Endothelial cell of umbilical vein (primary cell): ENCODE results near the gene PKN1. TPM values are rescaled to one million over a fixed set of nuclear protein-coding genes. Genes with fewer than 3 reads are reported as not detected.

Experiments
- BruUV-seq: library from RNA; stranded (reverse); fragments of 400-500 nt; replicated peaks from 2 replicates; lab custom pipeline; 2021; lab: Mats Ljungman, UMichigan
- CTCF ChIA-PET: fragments of 300-600, 350-600 bp; sonication (Branson Sonifier 250); formaldehyde crosslinking; loops from one replicate; lab custom pipeline; 2021; ENCODE audit warnings: antibody characterized with exemption, inconsistent platforms; lab: Charles Lee
- POLR2A ChIA-PET: fragments of 300-600, 350-600 bp; sonication (Branson Sonifier 250); formaldehyde crosslinking; loops from one replicate; lab custom pipeline; 2021; ENCODE audit warnings: antibody characterized with exemption, inconsistent platforms; lab: Charles Lee
- DNase-seq: peaks from one replicate; pipeline ENCODE4 v3.0.0-alpha.2; 2011; ENCODE audit warnings: low read depth, low spot score
- FAIRE-seq: peaks from 2 replicates; lab custom pipeline; 2011; peaks lifted over from hg19 to GRCh38; lab: Jason Lieb, UNC
- H2AFZ ChIP-seq: 2 replicates; pipeline ENCODE4 v1.6.0; 2012; ENCODE audit warnings: low read depth, low read length, control low read depth, inconsistent platforms
- H3K27ac ChIP-seq: 2 replicates; pipeline ENCODE4 v1.5.1; 2011; ENCODE audit warnings: low read depth, mild to moderate bottlenecking, control low read depth, low read length, moderate library complexity; ENCODE audit not compliant: insufficient read depth
- H3K27me3 ChIP-seq, 2 experiments: 2 replicates each; pipeline versions ENCODE4 v1.6.0 to v1.6.1; 2011; ENCODE audit warnings: low read length in 2 of 2, mixed read lengths in 1 of 2; ENCODE audit not compliant: control insufficient read depth in 2 of 2, insufficient read depth in 2 of 2
- H3K36me3 ChIP-seq, 2 experiments: 2 replicates in 1 of 2; 3 replicates in 1 of 2; pipeline ENCODE4 v1.5.1; 2011; ENCODE audit warnings: low read length in 2 of 2, mild to moderate bottlenecking in 1 of 2, moderate library complexity in 1 of 2; ENCODE audit not compliant: control insufficient read depth in 2 of 2, insufficient read depth in 2 of 2; ENCODE audit errors: extremely low read depth in 1 of 2
- H3K4me1 ChIP-seq: 3 replicates; pipeline ENCODE4 v1.5.1; 2011; ENCODE audit warnings: mild to moderate bottlenecking, low read length; ENCODE audit not compliant: control insufficient read depth, insufficient read depth; ENCODE audit errors: extremely low read depth
- H3K4me2 ChIP-seq: 2 replicates; pipeline ENCODE4 v1.6.1; 2011; ENCODE audit warnings: low read length, control low read depth, mixed read lengths; ENCODE audit not compliant: insufficient read depth
- H3K4me3 ChIP-seq, 3 experiments: fragments of 200-600 bp in 1 of 3; sonication (generic), shearing (Covaris generic) in 1 of 3; replicated peaks in 1 of 3; 2 replicates each; pipeline ENCODE4 v1.5.1; 2011 to 2016; ENCODE audit warnings: control low read depth in 3 of 3, low read length in 3 of 3, mild to moderate bottlenecking in 2 of 3, inconsistent platforms in 1 of 3, low read depth in 1 of 3, moderate library complexity in 1 of 3; ENCODE audit not compliant: insufficient read depth in 1 of 3
- H3K79me2 ChIP-seq: 2 replicates; pipeline ENCODE4 v1.6.0; 2012; ENCODE audit warnings: low read length, inconsistent platforms; ENCODE audit not compliant: control insufficient read depth, insufficient read depth
- H3K9ac ChIP-seq: replicated peaks from 2 replicates; pipeline ENCODE3; 2011; ENCODE audit warnings: low read length, control low read depth; ENCODE audit not compliant: insufficient read depth; ENCODE audit errors: extremely low read depth
- H3K9me1 ChIP-seq: replicated peaks from 3 replicates; pipeline ENCODE4 v1.6.0; 2011; ENCODE audit warnings: mild to moderate bottlenecking, low read length; ENCODE audit not compliant: control insufficient read depth, insufficient read depth; ENCODE audit errors: extremely low read depth
- H3K9me3 ChIP-seq: replicated peaks from 2 replicates; pipeline ENCODE4 v1.5.1; 2012; ENCODE audit warnings: low read length, inconsistent platforms; ENCODE audit not compliant: control insufficient read depth, insufficient read depth
- H4K20me1 ChIP-seq: replicated peaks from 2 replicates; pipeline ENCODE3; 2011; ENCODE audit warnings: mild to moderate bottlenecking, low read length; ENCODE audit not compliant: control insufficient read depth, insufficient read depth; ENCODE audit errors: extremely low read depth
- EZH2 ChIP-seq: IDR thresholded peaks from 2 replicates; pipeline ENCODE4 v1.6.1; 2012; ENCODE audit warnings: borderline replicate concordance, low read depth, mild to moderate bottlenecking, moderate library complexity, low read length, inconsistent platforms; ENCODE audit not compliant: severe bottlenecking
- FOS ChIP-seq: IDR thresholded peaks from 2 replicates; pipeline ENCODE4 v1.6.1; 2011; ENCODE audit warnings: mild to moderate bottlenecking, low read length, moderate library complexity, borderline replicate concordance; ENCODE audit not compliant: insufficient read depth
- GATA2 ChIP-seq: IDR thresholded peaks from 2 replicates; pipeline ENCODE4 v1.7.0; 2011; ENCODE audit warnings: low read depth, mild to moderate bottlenecking, moderate library complexity, mixed read lengths, low read length; ENCODE audit not compliant: insufficient read length, insufficient read depth
- JUN ChIP-seq: IDR thresholded peaks from 2 replicates; pipeline ENCODE4 v1.6.1; 2011; ENCODE audit warnings: borderline replicate concordance, low read depth; ENCODE audit not compliant: insufficient read length, insufficient read depth
- MAX ChIP-seq: IDR thresholded peaks from 2 replicates; pipeline ENCODE4 v1.6.1; 2011; ENCODE audit not compliant: insufficient read depth, insufficient read length
- POLR2A ChIP-seq: IDR thresholded peaks from 2 replicates; pipeline ENCODE4 v1.6.1; 2012; ENCODE audit warnings: low read depth, mild to moderate bottlenecking, control low read depth, low read length
- POLR2AphosphoS5 ChIP-seq: IDR thresholded peaks from 2 replicates; pipeline ENCODE4 v1.6.1; 2012; ENCODE audit warnings: low read depth, mild to moderate bottlenecking, control low read depth, low read length, moderate library complexity; ENCODE audit not compliant: insufficient read depth
- dilution Hi-C: fragments of 300-500 bp; cut with MboI; formaldehyde crosslinking; loops from one replicate; pipeline ENCODE4 v1.15.0; 2019; ENCODE audit warnings: low sequenced_read_pairs; ENCODE audit not compliant: extremely low pct_ligation_motif_present
- intact Hi-C: fragments of 100-400 bp; cut with micrococcal nuclease; formaldehyde crosslinking; loops from one replicate; pipeline ENCODE4 v1.10.0; 2022
- polyA plus RNA-seq, 4 experiments: library from polyadenylated mRNA; depleted of rRNA in 3 of 4; stranded (reverse) in 3 of 4; unstranded in 1 of 4; fragments of >200 nt; gene quantifications; 2 replicates each; pipeline versions ENCODE4 v1.2.1 to v1.2.3, GENCODE V29; 2011 to 2012; ENCODE audit warnings: missing spikeins in 1 of 4
- total RNA-seq: library from RNA; stranded (reverse); gene quantifications from 2 replicates; pipeline ENCODE4 v1.2.3, GENCODE V29; 2021

The PKN1 gene
- total and polyA plus RNA-seq, 2 donors (not counting 3 experiments of a cell fraction or from before 2014, with no cell fraction given) = 148 to 302 TPM

GRCh38 chr19:14478113-14478545 lies 45.0 kb downstream of the PKN1 start:
- no peak overlapping the region for H3K4me2 ChIP-seq
- peaks cover 3 to 17% of the 10 kb centered on the region in 2 experiments for H3K36me3 ChIP-seq
- dilution Hi-C loops = no loop called here
- no peaks in the 10 kb centered on the region for H3K9me3 ChIP-seq
- no peaks in the 10 kb centered on the region for H3K9me1 ChIP-seq
- H3K4me3 ChIP-seq = no peak overlapping the region
- FAIRE-seq (no peak), DNase-seq (no peak)
- TF ChIP-seq GATA2 (no peak), JUN (no peak), POLR2A (no peak), MAX (no peak), EZH2 (no peak), POLR2AphosphoS5 (no peak), FOS (no peak)
- ChIA-PET POLR2A (no interaction called here), CTCF (interaction anchor here (0.6 to 4.1 kb wide), 7 partner anchors 9 to 116 kb away, joined by 3 to 12 read pairs (median 5); partner anchors contain the start of genes DNAJB1 and GIPC1)
- no TSS peak for BruUV-seq
- intact Hi-C loops = loop anchor here (5.0 kb wide), 1 partner anchor 341 kb away; the partner anchor contains the start of gene ASF1B
- H4K20me1 ChIP-seq = no peaks in the 10 kb centered on the region
- no peaks in the 10 kb centered on the region for H3K79me2 ChIP-seq
- no peak overlapping the region for H3K9ac ChIP-seq
- peaks cover 22% of the 10 kb centered on the region for H3K4me1 ChIP-seq
- H3K27ac ChIP-seq = no peak overlapping the region
- no peaks in the 10 kb centered on the region for H3K27me3 ChIP-seq
- H2AFZ ChIP-seq = no peak overlapping the region
